Smooth muscle cell (in vitro differentiated cells): Measurements from ENCODE around the gene SLC37A4. TPM values are rescaled to one million over a fixed set of nuclear protein-coding genes. Genes with fewer than 3 reads are reported as not detected.
"Not testable (repeated sequence)": the region's sequence is repeated elsewhere in the genome, so short reads cannot be mapped to it uniquely, and the experiment has no call there.

Experiments
- DNase-seq: peaks from one replicate; lab custom pipeline; 2025; ENCODE audit not compliant: unreplicated experiment; lab: John Stamatoyannopoulos, UW
- H2AFZ ChIP-seq: fragments of 200-600 bp; sonication (generic); 2 replicates; pipeline ENCODE4 v1.6.0; 2016; ENCODE audit warnings: antibody characterized with exemption, low read depth, mild to moderate bottlenecking
- H3F3A ChIP-seq: fragments of 200-600 bp; sonication (generic); 2 replicates; pipeline ENCODE4 v1.6.0; 2017; ENCODE audit warnings: antibody characterized with exemption, low read depth
- H3K27ac ChIP-seq: fragments of 200-600 bp; sonication (generic); 2 replicates; pipeline ENCODE4 v1.5.1; 2016; ENCODE audit warnings: low read depth, mild to moderate bottlenecking
- H3K27me3 ChIP-seq: fragments of 200-600 bp; sonication (generic); 2 replicates; pipeline ENCODE4 v1.6.1; 2016; ENCODE audit warnings: low read depth, mild to moderate bottlenecking
- H3K36me3 ChIP-seq: fragments of 200-600 bp; sonication (generic); 2 replicates; pipeline ENCODE4 v1.5.1; 2016; ENCODE audit warnings: low read depth
- H3K4me1 ChIP-seq: fragments of 200-600 bp; sonication (generic); 2 replicates; pipeline ENCODE4 v1.5.1; 2016; ENCODE audit warnings: low read depth
- H3K4me2 ChIP-seq: fragments of 200-600 bp; sonication (generic); 2 replicates; pipeline ENCODE4 v1.6.0; 2016; ENCODE audit warnings: mild to moderate bottlenecking
- H3K4me3 ChIP-seq: fragments of 200-600 bp; sonication (generic); 2 replicates; pipeline ENCODE4 v1.5.1; 2016; ENCODE audit warnings: mild to moderate bottlenecking
- H3K79me2 ChIP-seq: fragments of 200-600 bp; sonication (generic); 2 replicates; pipeline ENCODE4 v1.6.0; 2016; ENCODE audit warnings: low read depth, mild to moderate bottlenecking
- H3K9ac ChIP-seq: fragments of 200-600 bp; sonication (generic); 2 replicates; pipeline ENCODE4 v1.6.0; 2016; ENCODE audit warnings: low read depth
- H3K9me3 ChIP-seq: fragments of 200-600 bp; sonication (generic); replicated peaks from 2 replicates; pipeline ENCODE4 v1.5.1; 2016; ENCODE audit warnings: low read depth
- H4K20me1 ChIP-seq: fragments of 200-600 bp; sonication (generic); 2 replicates; pipeline ENCODE4 v1.6.0; 2016; ENCODE audit warnings: low read depth
- WGBS: methylation state at CpG from one replicate; pipeline ENCODE4 v1.1.7; 2016; ENCODE audit warnings: low lambda C conversion rate; 5-methylcytosine and 5-hydroxymethylcytosine counted together
- polyA plus RNA-seq: library from polyadenylated mRNA; unstranded; fragments of >200 nt; fragmentation: Nextera tagmentation; extraction: Ambion mirVana; gene quantifications from 2 replicates; pipeline ENCODE4 v1.2.1, GENCODE V29; 2016
- total RNA-seq: library from RNA; depleted of rRNA; stranded (reverse); fragments of >200 nt; gene quantifications from 2 replicates; pipeline ENCODE4 v1.2.3, GENCODE V29; 2014
- TF ChIP-seq, protein P1 (sequence below): fragments of 200-600 bp; sonication (generic); IDR thresholded peaks from 2 replicates; pipeline ENCODE4 v1.5.1; 2017; ENCODE audit warnings: borderline replicate concordance, mild to moderate bottlenecking, antibody characterized with exemption; ENCODE audit not compliant: insufficient read depth, poor library complexity, severe bottlenecking

SLC37A4 gene
- total and polyA plus RNA-seq, 2 experiments from 2014 or later, result 22.3 to 22.8 TPM

- Histone ChIP-seq H3K79me2 (no peaks in the 10 kb centered on the region), H3K9ac (no peak overlapping the region), H3F3A (no peaks in the 10 kb centered on the region), H3K4me2 (no peak overlapping the region), H3K4me1 (no peaks in the 10 kb centered on the region), H4K20me1 (no peaks in the 10 kb centered on the region), H3K27me3 (no peaks in the 10 kb centered on the region), H3K9me3 (no peaks in the 10 kb centered on the region), H3K4me3 (no peak overlapping the region), H2AFZ (no peak overlapping the region), H3K27ac (no peak overlapping the region), H3K36me3 (no peaks in the 10 kb centered on the region)
- no peak for DNase-seq
- TF ChIP-seq, protein P1, sequence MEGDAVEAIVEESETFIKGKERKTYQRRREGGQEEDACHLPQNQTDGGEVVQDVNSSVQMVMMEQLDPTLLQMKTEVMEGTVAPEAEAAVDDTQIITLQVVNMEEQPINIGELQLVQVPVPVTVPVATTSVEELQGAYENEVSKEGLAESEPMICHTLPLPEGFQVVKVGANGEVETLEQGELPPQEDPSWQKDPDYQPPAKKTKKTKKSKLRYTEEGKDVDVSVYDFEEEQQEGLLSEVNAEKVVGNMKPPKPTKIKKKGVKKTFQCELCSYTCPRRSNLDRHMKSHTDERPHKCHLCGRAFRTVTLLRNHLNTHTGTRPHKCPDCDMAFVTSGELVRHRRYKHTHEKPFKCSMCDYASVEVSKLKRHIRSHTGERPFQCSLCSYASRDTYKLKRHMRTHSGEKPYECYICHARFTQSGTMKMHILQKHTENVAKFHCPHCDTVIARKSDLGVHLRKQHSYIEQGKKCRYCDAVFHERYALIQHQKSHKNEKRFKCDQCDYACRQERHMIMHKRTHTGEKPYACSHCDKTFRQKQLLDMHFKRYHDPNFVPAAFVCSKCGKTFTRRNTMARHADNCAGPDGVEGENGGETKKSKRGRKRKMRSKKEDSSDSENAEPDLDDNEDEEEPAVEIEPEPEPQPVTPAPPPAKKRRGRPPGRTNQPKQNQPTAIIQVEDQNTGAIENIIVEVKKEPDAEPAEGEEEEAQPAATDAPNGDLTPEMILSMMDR, result no peak
- 95% methylated on average over 2 of the region's 2 CpGs for WGBS
Observed at GRCh38 chr11:118984825-118985224, 45.9 kb downstream of the SLC37A4 start.

GRCh38 chr11:118984337-118984736 is 46.3 kb downstream of the SLC37A4 start:
- 88% methylated on average over 8 of the region's 8 CpGs for WGBS
- H3K9ac ChIP-seq, H3K4me2 ChIP-seq, H3K27me3 ChIP-seq, H4K20me1 ChIP-seq, H3K4me1 ChIP-seq, H3K27ac ChIP-seq, H3K79me2 ChIP-seq, DNase-seq, H3K4me3 ChIP-seq, H3F3A ChIP-seq, H3K36me3 ChIP-seq, H3K9me3 ChIP-seq, H2AFZ ChIP-seq: not testable (repeated sequence)

- TF ChIP-seq, protein P1, result no peak
- no peak overlapping the region for H3K4me2 ChIP-seq
- WGBS, result 62% methylated on average over 21 of the region's 21 CpGs
- no peak overlapping the region for H3K27ac ChIP-seq
- no peak overlapping the region for H3K4me3 ChIP-seq
- H3K36me3 ChIP-seq, result no peaks in the 10 kb centered on the region
- no peaks in the 10 kb centered on the region for H3K4me1 ChIP-seq
- H4K20me1 ChIP-seq, result no peaks in the 10 kb centered on the region
- H3K9me3 ChIP-seq, result no peaks in the 10 kb centered on the region
- no peaks in the 10 kb centered on the region for H3F3A ChIP-seq
- no peak for DNase-seq
- H3K79me2 ChIP-seq, result no peaks in the 10 kb centered on the region
- H3K27me3 ChIP-seq, result no peaks in the 10 kb centered on the region
- H3K9ac ChIP-seq, result no peak overlapping the region
- H2AFZ ChIP-seq, result peak overlapping the region; percentile 66
Observed at GRCh38 chr11:118980191-118980881, 50.3 kb downstream of the SLC37A4 start.

- Histone ChIP-seq H4K20me1 (no peaks in the 10 kb centered on the region), H3K27me3 (no peaks in the 10 kb centered on the region), H3K4me2 (no peak overlapping the region), H3K9ac (no peak overlapping the region), H3K27ac (no peak overlapping the region), H3K9me3 (no peaks in the 10 kb centered on the region), H3K36me3 (no peaks in the 10 kb centered on the region), H3K4me3 (no peak overlapping the region), H2AFZ (no peak overlapping the region), H3F3A (no peaks in the 10 kb centered on the region), H3K4me1 (no peaks in the 10 kb centered on the region), H3K79me2 (no peaks in the 10 kb centered on the region)
- TF ChIP-seq, protein P1, result no peak
- no peak for DNase-seq
- WGBS, result 61% methylated on average over 9 of the region's 9 CpGs
Observed at GRCh38 chr11:118979434-118979833, 51.2 kb downstream of the SLC37A4 start.
